ENCODE data around the gene PTPN12. TPM values are rescaled to one million over a fixed set of nuclear protein-coding genes. Genes with fewer than 3 reads are reported as not detected.

Gene PTPN12
- polyA plus RNA-seq, 1 donor from 2014 or later = 49.5 TPM

DNA sequence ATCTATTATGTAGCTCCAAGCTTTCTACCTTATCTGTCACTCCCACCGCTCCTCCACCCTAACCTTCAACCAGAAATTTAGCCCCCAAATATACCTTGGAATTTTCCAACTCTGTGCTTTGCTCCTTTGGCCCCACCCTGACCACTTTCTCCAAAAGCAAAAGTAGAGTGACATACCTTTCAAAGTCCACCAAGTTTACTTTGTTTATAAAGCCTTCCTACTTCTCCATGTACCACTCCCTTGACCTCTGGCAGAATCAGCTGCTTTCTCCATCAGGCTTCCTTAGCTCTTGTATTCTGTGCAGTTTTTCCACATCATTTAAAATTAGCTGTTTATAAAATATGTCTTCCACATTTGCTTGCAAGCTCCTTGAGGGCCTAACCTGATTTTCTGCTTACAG lies 118.3 kb downstream of the PTPN12 start:
- Histone ChIP-seq H3K9me2 (ENCODE audit: insufficient read depth, low read length) (no peaks in the 10 kb centered on the region), H3K79me2 (replicated peaks; ENCODE audit: insufficient read depth, low read length) (no peaks in the 10 kb centered on the region), H3F3A (ENCODE audit: insufficient read depth, low read length, poor library complexity, severe bottlenecking) (no peaks in the 10 kb centered on the region), H3K9me3 (ENCODE audit: low read length) (no peaks in the 10 kb centered on the region), H2AFZ (ENCODE audit: low read depth, low read length) (no peak overlapping the region), H3K36me3 (ENCODE audit: insufficient read depth, low read length) (no peaks in the 10 kb centered on the region), H3K9ac (ENCODE audit: low read length) (no peak overlapping the region), H4K20me1 (ENCODE audit: insufficient read depth) (no peaks in the 10 kb centered on the region), H3K27me3 (ENCODE audit: insufficient read depth, low read depth, low read length) (no peaks in the 10 kb centered on the region), H3K27ac (ENCODE audit: low read length) (no peak overlapping the region), H3K4me2 (ENCODE audit: low read length) (no peak overlapping the region), H3K4me3 (ENCODE audit: low read length) (no peak overlapping the region)
- TF ChIP-seq RAD21 (conservative IDR thresholded peaks at IDR 0.05) = no peak

DNA sequence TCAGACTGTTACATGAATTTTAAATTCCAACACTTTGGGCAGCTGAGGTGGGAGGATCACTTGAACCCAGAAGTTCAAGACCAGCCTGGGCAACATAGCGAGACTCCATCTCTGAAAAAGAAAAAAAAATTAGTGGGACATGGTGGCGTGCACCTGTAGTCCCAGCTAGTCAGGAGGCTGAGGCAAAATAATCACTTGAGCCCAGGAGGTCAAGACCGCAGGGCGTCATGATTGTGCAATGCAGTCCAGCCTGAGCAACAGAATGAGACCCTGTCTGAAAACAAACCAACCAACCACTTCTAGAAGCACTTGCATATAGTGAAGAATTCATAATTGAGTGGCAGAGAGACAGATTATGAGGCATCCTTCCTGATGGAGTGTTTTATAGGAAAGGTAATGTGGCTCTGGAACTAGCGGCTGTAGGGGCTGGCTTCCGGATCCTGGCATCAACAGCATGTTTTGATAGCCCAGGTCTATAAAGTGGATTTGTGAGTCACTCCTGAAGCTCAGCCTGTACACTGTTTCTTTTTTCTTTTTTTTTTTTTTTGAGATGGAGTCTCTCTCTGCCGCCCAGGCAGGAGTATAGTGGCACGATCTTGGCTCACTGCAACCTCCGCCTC lies 118.9 kb downstream of the PTPN12 start:
- Histone ChIP-seq H3K79me2 (replicated peaks; ENCODE audit: insufficient read depth, low read length) (no peaks in the 10 kb centered on the region), H3K9ac (ENCODE audit: low read length) (no peak overlapping the region), H3K9me2 (ENCODE audit: insufficient read depth, low read length) (no peaks in the 10 kb centered on the region), H3K27me3 (ENCODE audit: insufficient read depth, low read depth, low read length) (no peaks in the 10 kb centered on the region), H3K36me3 (ENCODE audit: insufficient read depth, low read length) (no peaks in the 10 kb centered on the region), H3K27ac (ENCODE audit: low read length) (no peak overlapping the region), H3K4me2 (ENCODE audit: low read length) (no peak overlapping the region), H3F3A (ENCODE audit: insufficient read depth, low read length, poor library complexity, severe bottlenecking) (no peaks in the 10 kb centered on the region), H2AFZ (ENCODE audit: low read depth, low read length) (no peak overlapping the region), H3K9me3 (ENCODE audit: low read length) (no peaks in the 10 kb centered on the region), H3K4me3 (ENCODE audit: low read length) (no peak overlapping the region), H4K20me1 (ENCODE audit: insufficient read depth) (no peaks in the 10 kb centered on the region)
- TF ChIP-seq, protein P1, sequence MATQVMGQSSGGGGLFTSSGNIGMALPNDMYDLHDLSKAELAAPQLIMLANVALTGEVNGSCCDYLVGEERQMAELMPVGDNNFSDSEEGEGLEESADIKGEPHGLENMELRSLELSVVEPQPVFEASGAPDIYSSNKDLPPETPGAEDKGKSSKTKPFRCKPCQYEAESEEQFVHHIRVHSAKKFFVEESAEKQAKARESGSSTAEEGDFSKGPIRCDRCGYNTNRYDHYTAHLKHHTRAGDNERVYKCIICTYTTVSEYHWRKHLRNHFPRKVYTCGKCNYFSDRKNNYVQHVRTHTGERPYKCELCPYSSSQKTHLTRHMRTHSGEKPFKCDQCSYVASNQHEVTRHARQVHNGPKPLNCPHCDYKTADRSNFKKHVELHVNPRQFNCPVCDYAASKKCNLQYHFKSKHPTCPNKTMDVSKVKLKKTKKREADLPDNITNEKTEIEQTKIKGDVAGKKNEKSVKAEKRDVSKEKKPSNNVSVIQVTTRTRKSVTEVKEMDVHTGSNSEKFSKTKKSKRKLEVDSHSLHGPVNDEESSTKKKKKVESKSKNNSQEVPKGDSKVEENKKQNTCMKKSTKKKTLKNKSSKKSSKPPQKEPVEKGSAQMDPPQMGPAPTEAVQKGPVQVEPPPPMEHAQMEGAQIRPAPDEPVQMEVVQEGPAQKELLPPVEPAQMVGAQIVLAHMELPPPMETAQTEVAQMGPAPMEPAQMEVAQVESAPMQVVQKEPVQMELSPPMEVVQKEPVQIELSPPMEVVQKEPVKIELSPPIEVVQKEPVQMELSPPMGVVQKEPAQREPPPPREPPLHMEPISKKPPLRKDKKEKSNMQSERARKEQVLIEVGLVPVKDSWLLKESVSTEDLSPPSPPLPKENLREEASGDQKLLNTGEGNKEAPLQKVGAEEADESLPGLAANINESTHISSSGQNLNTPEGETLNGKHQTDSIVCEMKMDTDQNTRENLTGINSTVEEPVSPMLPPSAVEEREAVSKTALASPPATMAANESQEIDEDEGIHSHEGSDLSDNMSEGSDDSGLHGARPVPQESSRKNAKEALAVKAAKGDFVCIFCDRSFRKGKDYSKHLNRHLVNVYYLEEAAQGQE (IDR thresholded peaks at IDR 0.05; ENCODE audit: borderline replicate concordance) = no peak
- TF ChIP-seq TAF1 (IDR thresholded peaks at IDR 0.05; ENCODE audit: low read depth) (no peak), RAD21 (conservative IDR thresholded peaks at IDR 0.05) (no peak), EP300 (conservative IDR thresholded peaks at IDR 0.05; ENCODE audit: poor library complexity, severe bottlenecking) (no peak), MXI1 (conservative IDR thresholded peaks at IDR 0.05; ENCODE audit: poor library complexity, severe bottlenecking) (no peak), POLR2AphosphoS5 (IDR thresholded peaks at IDR 0.05) (no peak), SMC3 (conservative IDR thresholded peaks at IDR 0.05; ENCODE audit: poor library complexity) (no peak), EZH2 (IDR thresholded peaks at IDR 0.05; ENCODE audit: borderline replicate concordance, insufficient read depth, low read length, poor library complexity, severe bottlenecking) (no peak)
- TF ChIP-seq, protein P2, sequence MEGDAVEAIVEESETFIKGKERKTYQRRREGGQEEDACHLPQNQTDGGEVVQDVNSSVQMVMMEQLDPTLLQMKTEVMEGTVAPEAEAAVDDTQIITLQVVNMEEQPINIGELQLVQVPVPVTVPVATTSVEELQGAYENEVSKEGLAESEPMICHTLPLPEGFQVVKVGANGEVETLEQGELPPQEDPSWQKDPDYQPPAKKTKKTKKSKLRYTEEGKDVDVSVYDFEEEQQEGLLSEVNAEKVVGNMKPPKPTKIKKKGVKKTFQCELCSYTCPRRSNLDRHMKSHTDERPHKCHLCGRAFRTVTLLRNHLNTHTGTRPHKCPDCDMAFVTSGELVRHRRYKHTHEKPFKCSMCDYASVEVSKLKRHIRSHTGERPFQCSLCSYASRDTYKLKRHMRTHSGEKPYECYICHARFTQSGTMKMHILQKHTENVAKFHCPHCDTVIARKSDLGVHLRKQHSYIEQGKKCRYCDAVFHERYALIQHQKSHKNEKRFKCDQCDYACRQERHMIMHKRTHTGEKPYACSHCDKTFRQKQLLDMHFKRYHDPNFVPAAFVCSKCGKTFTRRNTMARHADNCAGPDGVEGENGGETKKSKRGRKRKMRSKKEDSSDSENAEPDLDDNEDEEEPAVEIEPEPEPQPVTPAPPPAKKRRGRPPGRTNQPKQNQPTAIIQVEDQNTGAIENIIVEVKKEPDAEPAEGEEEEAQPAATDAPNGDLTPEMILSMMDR (IDR thresholded peaks at IDR 0.05; ENCODE audit: poor library complexity, severe bottlenecking) = no peak

Measured in neural cell (in vitro differentiated cells).